GM23338 (cell line): ENCODE results near the gene FAM98A. TPM values are rescaled to one million over a fixed set of nuclear protein-coding genes. Genes with fewer than 3 reads are reported as not detected.

Experiments used
- ATAC-seq: fragments of 200-7000 bp; cut with Tn5 transposase; 3 replicates; pipeline ENCODE4 v1.9.1; 2020
- DNase-seq: peaks from one replicate; pipeline ENCODE4 v3.0.0-alpha.2; 2015; ENCODE audit warnings: low spot score
- H2AFZ ChIP-seq: fragments of 200-600 bp; sonication (generic); 2 replicates; pipeline ENCODE4 v1.8.0; 2016; ENCODE audit warnings: antibody characterized with exemption, mild to moderate bottlenecking, moderate library complexity
- H3F3A ChIP-seq: fragments of 200-600 bp; sonication (generic); replicated peaks from 2 replicates; pipeline ENCODE4 v1.8.0; 2017; ENCODE audit warnings: antibody characterized with exemption, mixed run types, low read depth
- H3K27ac ChIP-seq: fragments of 200-600 bp; sonication (generic); 2 replicates; pipeline ENCODE4 v1.6.1; 2016; ENCODE audit warnings: low read depth
- H3K27me3 ChIP-seq: fragments of 200-600 bp; sonication (generic); 2 replicates; pipeline ENCODE4 v1.8.0; 2016; ENCODE audit warnings: mild to moderate bottlenecking, mixed run types, moderate library complexity; ENCODE audit not compliant: insufficient read depth
- H3K36me3 ChIP-seq: fragments of 200-600 bp; sonication (generic); 2 replicates; pipeline ENCODE4 v1.8.0; 2016; ENCODE audit warnings: mild to moderate bottlenecking; ENCODE audit not compliant: insufficient read depth
- H3K4me1 ChIP-seq: fragments of 200-600 bp; sonication (generic); 2 replicates; pipeline ENCODE4 v1.8.0; 2016; ENCODE audit warnings: mild to moderate bottlenecking, moderate library complexity; ENCODE audit not compliant: insufficient read depth
- H3K4me2 ChIP-seq: fragments of 200-600 bp; sonication (generic); 2 replicates; pipeline ENCODE4 v1.7.1; 2017; ENCODE audit warnings: mixed run types
- H3K4me3 ChIP-seq: fragments of 200-600 bp; sonication (generic); 2 replicates; pipeline ENCODE4 v1.6.1; 2016; ENCODE audit warnings: mixed run types
- H3K79me2 ChIP-seq: fragments of 200-600 bp; sonication (generic); replicated peaks from 2 replicates; pipeline ENCODE4 v1.8.0; 2017; ENCODE audit warnings: mild to moderate bottlenecking; ENCODE audit not compliant: insufficient read depth
- H3K9me2 ChIP-seq: fragments of 200-600 bp; sonication (generic); 2 replicates; pipeline ENCODE4 v1.8.0; 2017; ENCODE audit not compliant: insufficient read depth
- H4K20me1 ChIP-seq: fragments of 200-600 bp; sonication (generic); replicated peaks from 2 replicates; pipeline ENCODE4 v1.8.0; 2017; ENCODE audit warnings: mild to moderate bottlenecking; ENCODE audit not compliant: insufficient read depth
- H3K27ac Mint-ChIP-seq: 2 replicates; pipeline ENCODE4 v1.8.0; 2020; ENCODE audit warnings: inconsistent platforms, mild to moderate bottlenecking, moderate library complexity, mixed read lengths
- H3K27me3 Mint-ChIP-seq: 3 replicates; pipeline ENCODE4 v1.8.0; 2022; ENCODE audit warnings: low read depth, mild to moderate bottlenecking, moderate library complexity, mixed read lengths, inconsistent platforms; ENCODE audit not compliant: insufficient read depth, poor library complexity
- H3K36me3 Mint-ChIP-seq: 3 replicates; pipeline ENCODE4 v1.8.0; 2021; ENCODE audit warnings: low read depth, mild to moderate bottlenecking, inconsistent platforms, moderate library complexity, mixed read lengths
- H3K4me1 Mint-ChIP-seq: 3 replicates; pipeline ENCODE4 v1.8.0; 2020; ENCODE audit warnings: mild to moderate bottlenecking, inconsistent platforms, mixed read lengths
- H3K4me3 Mint-ChIP-seq: 3 replicates; pipeline ENCODE4 v1.8.0; 2021; ENCODE audit warnings: moderate library complexity, mild to moderate bottlenecking, inconsistent platforms, mixed read lengths
- H3K9me3 Mint-ChIP-seq: 3 replicates; pipeline ENCODE4 v1.8.0; 2020; ENCODE audit warnings: moderate library complexity, mild to moderate bottlenecking, inconsistent platforms, mixed read lengths
- JUNB ChIP-seq: IDR thresholded peaks from one replicate; pipeline ENCODE4 v1.6.1; 2016; ENCODE audit warnings: antibody characterized with exemption; ENCODE audit not compliant: unreplicated experiment
- POLR2AphosphoS5 ChIP-seq: IDR thresholded peaks from 2 replicates; pipeline ENCODE4 v1.6.1; 2016; ENCODE audit warnings: antibody characterized with exemption, low read depth
- ZNF331 ChIP-seq: fragments of 250-450 bp; sonication (Bioruptor Pico); IDR thresholded peaks from 2 replicates; pipeline ENCODE4 v1.5.0; 2020; ENCODE audit warnings: low read depth, mild to moderate bottlenecking, moderate library complexity
- polyA plus RNA-seq: library from polyadenylated mRNA; unstranded; fragments of >200 nt; fragmentation: Nextera tagmentation; extraction: Ambion mirVana; gene quantifications from 2 replicates; pipeline ENCODE4 v1.2.1, GENCODE V29; 2016
- total RNA-seq: library from RNA; depleted of rRNA; stranded (reverse); fragments of >200 nt; shearing (Covaris generic); gene quantifications from 2 replicates; pipeline ENCODE4 v1.2.3, GENCODE V29; 2014
- TF ChIP-seq, protein P1 (sequence below): IDR thresholded peaks from 2 replicates; pipeline ENCODE4 v1.6.1; 2016; ENCODE audit warnings: antibody characterized with exemption
- TF ChIP-seq, protein P2 (sequence below), 2 experiments: fragments of 200-600 bp in 1 of 2; sonication (generic) in 1 of 2; conservative IDR thresholded peaks; 2 replicates each; pipeline versions ENCODE4 v1.5.1 to v1.6.1; 2016 to 2017; ENCODE audit warnings: antibody characterized with exemption in 2 of 2, low read depth in 2 of 2, mild to moderate bottlenecking in 2 of 2, moderate library complexity in 1 of 2

The FAM98A gene
- total and polyA plus RNA-seq, 2 experiments from 2014 or later, result 68.6 to 149 TPM

DNA sequence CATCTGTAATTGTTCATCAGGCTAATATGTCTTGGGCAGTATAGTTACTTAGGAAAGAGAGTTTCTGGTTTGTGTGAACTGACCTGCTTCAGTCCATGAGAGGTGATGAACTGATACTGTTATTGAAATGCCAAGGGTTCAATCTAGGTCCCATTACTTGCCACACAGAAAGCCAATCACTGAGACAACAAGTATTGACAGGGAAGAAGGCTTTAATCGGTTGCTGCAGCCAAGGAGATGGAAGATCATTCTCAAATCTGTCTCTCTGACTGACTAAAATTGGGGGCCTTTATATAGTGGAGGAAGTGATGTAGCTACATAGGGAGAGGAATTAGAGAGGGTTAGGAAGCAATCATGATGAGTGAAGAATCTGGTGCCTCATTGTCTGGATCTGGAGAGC is 19.9 kb upstream of the FAM98A start:
- ATAC-seq (no peak), DNase-seq (no peak)
- H3K4me3 Mint-ChIP-seq, result no peak overlapping the region
- H3K4me2 ChIP-seq, result no peak overlapping the region
- no peaks in the 10 kb centered on the region for H3K27me3 Mint-ChIP-seq
- H3K4me1 ChIP-seq, result peaks cover 10% of the 10 kb centered on the region
- no peak overlapping the region for H3K4me3 ChIP-seq
- H4K20me1 ChIP-seq, result no peaks in the 10 kb centered on the region
- no peaks in the 10 kb centered on the region; the same call in 1 of the 2 replicates for H3K9me2 ChIP-seq
- H2AFZ ChIP-seq, result no peak overlapping the region
- peaks cover 8% of the 10 kb centered on the region for H3K4me1 Mint-ChIP-seq
- H3K27ac ChIP-seq, result no peak overlapping the region
- H3F3A ChIP-seq, result no peaks in the 10 kb centered on the region
- H3K36me3 Mint-ChIP-seq, result peaks cover 81% of the 10 kb centered on the region
- peaks cover 65% of the 10 kb centered on the region for H3K9me3 Mint-ChIP-seq
- H3K79me2 ChIP-seq, result peaks cover 4% of the 10 kb centered on the region
- H3K27ac Mint-ChIP-seq, result no peak overlapping the region
- no peaks in the 10 kb centered on the region for H3K27me3 ChIP-seq
- TF ChIP-seq JUNB, result no peak
- TF ChIP-seq, protein P1, sequence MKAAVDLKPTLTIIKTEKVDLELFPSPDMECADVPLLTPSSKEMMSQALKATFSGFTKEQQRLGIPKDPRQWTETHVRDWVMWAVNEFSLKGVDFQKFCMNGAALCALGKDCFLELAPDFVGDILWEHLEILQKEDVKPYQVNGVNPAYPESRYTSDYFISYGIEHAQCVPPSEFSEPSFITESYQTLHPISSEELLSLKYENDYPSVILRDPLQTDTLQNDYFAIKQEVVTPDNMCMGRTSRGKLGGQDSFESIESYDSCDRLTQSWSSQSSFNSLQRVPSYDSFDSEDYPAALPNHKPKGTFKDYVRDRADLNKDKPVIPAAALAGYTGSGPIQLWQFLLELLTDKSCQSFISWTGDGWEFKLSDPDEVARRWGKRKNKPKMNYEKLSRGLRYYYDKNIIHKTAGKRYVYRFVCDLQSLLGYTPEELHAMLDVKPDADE, result no peak
- TF ChIP-seq, protein P2, sequence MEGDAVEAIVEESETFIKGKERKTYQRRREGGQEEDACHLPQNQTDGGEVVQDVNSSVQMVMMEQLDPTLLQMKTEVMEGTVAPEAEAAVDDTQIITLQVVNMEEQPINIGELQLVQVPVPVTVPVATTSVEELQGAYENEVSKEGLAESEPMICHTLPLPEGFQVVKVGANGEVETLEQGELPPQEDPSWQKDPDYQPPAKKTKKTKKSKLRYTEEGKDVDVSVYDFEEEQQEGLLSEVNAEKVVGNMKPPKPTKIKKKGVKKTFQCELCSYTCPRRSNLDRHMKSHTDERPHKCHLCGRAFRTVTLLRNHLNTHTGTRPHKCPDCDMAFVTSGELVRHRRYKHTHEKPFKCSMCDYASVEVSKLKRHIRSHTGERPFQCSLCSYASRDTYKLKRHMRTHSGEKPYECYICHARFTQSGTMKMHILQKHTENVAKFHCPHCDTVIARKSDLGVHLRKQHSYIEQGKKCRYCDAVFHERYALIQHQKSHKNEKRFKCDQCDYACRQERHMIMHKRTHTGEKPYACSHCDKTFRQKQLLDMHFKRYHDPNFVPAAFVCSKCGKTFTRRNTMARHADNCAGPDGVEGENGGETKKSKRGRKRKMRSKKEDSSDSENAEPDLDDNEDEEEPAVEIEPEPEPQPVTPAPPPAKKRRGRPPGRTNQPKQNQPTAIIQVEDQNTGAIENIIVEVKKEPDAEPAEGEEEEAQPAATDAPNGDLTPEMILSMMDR (conservative IDR thresholded peaks at IDR 0.05; ENCODE audit: low read depth in 2 of 2), result no peak
- no peak for TF ChIP-seq POLR2AphosphoS5
- H3K36me3 ChIP-seq, result peaks cover 29% of the 10 kb centered on the region

DNA sequence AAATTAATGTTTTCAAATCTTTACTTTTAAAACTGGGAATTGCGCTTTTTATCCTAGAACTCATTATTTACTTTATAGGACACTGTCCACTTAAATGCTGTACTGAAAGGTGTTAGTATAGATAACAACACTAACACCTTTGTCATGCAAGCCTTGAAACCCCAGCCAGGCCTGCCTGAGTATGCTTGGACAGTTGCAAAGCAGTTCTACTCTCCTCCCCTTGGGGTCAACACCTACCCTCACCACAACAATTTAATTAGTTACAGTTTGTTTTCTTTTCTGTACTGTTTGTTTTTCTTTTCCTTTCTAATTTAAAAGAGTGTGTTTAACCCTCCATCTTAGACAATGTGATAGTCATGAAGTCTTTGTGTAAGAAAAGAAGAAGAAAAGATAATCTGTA is 18.9 kb upstream of the FAM98A start:
- no peak overlapping the region for H2AFZ ChIP-seq
- H3K36me3 Mint-ChIP-seq, result peaks cover 86% of the 10 kb centered on the region
- no peak for ATAC-seq
- peaks cover 65% of the 10 kb centered on the region for H3K9me3 Mint-ChIP-seq
- H4K20me1 ChIP-seq, result no peaks in the 10 kb centered on the region
- H3K4me1 ChIP-seq, result peaks cover 21% of the 10 kb centered on the region
- H3K27ac ChIP-seq, result no peak overlapping the region
- H3K9me2 ChIP-seq, result no peaks in the 10 kb centered on the region; the same call in 1 of the 2 replicates
- H3K4me3 Mint-ChIP-seq, result no peak overlapping the region
- H3K79me2 ChIP-seq, result peaks cover 4% of the 10 kb centered on the region
- TF ChIP-seq, protein P2 (conservative IDR thresholded peaks at IDR 0.05; ENCODE audit: low read depth in 2 of 2), result 0 out of 4 replicates have a peak, but pooled peaks of 1 of the 2 experiments have one; percentile 11
- no peak for TF ChIP-seq ZNF331 (CRISPR knock-in tag)
- H3K36me3 ChIP-seq, result peaks cover 29% of the 10 kb centered on the region
- no peaks in the 10 kb centered on the region for H3K27me3 Mint-ChIP-seq
- H3K27ac Mint-ChIP-seq, result no peak overlapping the region
- no peak overlapping the region for H3K4me3 ChIP-seq
- H3K4me2 ChIP-seq, result no peak overlapping the region
- H3K4me1 Mint-ChIP-seq, result peaks cover 16% of the 10 kb centered on the region
- DNase-seq, result no peak
- no peaks in the 10 kb centered on the region for H3K27me3 ChIP-seq
- H3F3A ChIP-seq, result no peaks in the 10 kb centered on the region
